Germinal center (tissue), 1 donor: ENCODE data around the gene RPL13.

ENCODE experiments used
- DNase-seq: peaks from one replicate; pipeline ENCODE4 v3.0.0; 2012; ENCODE audit warnings: mixed read lengths, low spot score

The RPL13 gene

DNA sequence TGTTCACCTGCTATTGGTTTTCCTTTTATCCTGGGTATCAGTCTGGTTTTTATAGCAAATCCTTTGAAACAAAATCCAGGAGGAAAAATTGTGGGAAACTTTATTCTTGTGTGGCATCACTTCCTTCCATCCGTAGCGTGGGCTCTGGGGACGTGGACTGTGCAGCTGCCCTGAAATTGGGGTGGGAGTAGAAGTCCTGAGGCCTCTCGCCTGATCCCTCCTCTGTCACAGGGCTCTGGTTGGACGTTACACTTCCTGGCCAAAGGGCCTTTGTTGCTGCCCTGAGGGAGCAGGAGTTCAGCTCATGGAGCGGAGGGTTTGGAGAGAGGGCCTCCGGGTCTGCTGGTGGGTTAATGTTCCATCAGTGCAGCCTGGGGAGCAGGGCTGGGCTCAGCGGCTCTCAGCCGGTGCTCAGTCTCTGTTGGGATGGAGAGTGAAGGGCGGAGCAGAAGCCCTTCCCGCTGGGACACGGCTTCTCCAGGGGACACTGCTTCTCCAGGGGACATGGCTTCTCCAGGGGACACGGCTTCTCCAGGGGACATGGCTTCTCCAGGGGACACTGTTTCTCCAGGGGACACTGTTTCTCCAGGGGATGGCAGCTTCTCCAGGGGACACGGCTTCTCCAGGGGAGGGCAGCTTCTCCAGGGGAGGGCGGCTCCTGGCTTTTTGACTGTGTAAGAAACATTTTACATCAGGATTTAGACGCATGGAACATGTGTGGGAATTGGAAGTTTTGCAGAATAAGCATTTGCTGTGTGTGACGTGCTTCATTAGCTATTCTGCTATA lies 15.2 kb upstream of the RPL13 start:
- DNase-seq, result no peak

DNA sequence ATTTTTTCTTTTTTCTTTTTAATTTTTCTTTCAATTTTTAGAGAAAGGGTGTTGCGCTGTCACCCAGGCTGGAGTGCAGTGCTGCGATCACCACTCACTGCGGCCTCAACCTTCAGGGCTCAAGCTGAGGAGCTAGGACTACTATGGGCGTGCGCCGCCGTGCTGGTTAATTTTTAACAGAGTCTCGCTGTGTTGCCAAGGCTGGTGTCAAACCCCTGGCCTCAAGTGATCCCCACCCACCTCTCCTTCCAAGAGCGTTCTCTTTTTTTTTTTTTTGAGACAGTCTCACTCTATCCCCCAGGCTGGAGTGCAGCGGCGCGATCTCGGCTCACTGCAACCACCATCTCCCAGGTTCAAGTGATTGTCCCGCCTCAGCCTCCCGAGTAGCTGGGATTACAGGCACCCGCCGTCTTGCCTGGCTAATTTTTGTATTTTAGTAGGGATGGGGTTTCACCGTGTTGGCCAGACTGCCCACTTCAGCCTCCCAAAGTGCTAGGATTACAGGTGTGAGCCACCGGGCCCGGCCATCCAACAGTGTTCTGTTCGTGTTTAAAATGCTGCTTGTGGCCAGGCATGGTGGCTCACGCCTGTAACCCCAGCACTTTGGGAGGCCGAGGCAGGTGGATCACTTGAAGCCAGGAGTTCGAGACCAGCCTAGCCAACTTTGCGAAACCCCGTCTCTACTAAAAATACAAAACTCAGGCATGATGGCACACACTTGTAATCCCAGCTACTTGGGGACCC lies 14.5 kb upstream of the RPL13 start:
- no peak for DNase-seq

DNA sequence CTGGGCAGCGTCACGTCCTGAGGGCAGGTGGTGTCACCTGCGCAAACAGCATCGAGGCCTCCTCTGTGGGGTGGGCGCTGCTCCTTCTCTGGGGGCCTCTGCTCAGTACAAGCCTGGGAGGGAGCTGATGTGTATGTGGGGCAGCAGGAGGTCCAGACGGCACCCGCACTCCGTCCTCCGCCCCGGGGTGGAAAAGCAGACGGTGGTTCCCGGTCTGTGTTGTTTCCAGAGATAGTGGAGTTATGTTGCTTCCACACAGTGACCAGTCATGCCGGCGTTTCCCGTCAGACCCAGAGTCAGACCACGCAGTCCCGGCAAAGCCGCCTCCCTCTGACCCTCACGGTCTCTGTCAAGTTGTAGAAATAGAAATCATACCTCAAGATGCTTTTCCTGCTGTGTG lies 13.7 kb upstream of the RPL13 start:
- no peak for DNase-seq

DNA sequence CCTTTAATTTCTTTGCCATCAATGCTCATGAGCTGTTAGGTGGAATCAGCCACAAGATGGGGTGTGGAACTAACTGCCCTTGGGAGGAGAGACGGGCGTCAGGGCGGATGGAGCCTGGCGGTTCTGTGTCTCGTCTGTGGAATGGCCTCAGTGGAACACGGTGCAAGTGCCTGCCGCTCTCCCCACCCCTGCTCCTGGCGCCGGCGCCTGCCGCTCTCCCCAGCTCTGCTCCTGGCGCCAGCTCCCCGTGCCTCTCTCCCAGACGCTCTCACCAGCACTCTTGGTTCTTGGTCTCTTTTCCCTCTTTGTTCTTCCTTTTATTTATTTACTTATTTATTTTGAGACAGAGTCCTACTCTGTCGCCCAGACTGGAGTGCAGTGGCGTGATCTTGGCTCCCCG lies 13.2 kb upstream of the RPL13 start:
- DNase-seq, result no peak

DNA sequence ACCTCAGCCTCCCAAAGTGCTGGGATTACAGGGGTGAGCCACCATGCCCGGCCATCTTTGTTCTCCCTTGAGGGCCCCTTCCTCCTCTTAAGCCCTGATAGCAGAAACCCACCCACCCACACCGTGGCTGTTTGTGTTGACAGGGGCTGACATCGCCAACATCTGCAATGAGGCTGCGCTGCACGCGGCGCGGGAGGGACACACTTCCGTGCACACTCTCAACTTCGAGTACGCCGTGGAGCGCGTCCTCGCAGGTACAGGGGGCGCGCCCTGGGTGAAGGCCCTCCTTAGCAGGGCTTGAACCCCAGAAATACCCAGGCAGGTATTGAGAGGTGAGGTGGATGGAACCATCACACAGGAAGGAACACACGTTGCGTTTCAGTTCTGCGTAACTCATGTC lies 12.6 kb upstream of the RPL13 start:
- DNase-seq, result no peak

DNA sequence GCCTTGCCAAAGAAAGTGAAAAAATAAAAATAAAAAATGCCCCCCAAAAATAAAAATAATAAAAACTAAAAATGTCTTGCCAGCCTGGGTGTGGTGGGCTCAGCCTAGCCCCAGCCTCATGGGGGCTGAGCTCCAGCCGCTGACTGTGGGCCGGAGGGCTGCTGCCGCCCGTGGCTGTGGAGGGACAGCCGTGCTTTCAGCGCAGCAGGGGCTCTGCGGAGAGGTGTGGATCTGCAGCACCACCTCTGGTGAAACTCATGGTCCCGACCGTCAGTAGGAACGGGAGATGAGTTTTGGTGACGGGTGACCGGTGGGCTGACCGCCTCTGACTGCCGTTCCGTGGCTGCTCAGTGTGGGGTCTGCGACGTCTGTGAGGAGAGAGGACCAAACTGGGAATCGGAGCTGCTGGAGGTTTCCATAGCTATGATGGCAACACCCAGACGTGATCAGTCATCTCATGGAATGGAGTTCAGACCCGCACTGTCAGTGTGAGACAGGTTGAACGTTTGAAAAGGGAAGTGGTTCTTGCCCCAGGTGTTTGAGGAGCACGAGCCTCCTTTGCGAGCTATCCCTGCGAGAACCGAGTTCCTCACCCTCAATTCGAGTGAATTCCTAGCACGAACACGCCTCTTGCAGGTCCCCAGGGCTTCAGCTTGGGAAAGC lies 12.0 kb upstream of the RPL13 start:
- peak; percentile 24 for DNase-seq

DNA sequence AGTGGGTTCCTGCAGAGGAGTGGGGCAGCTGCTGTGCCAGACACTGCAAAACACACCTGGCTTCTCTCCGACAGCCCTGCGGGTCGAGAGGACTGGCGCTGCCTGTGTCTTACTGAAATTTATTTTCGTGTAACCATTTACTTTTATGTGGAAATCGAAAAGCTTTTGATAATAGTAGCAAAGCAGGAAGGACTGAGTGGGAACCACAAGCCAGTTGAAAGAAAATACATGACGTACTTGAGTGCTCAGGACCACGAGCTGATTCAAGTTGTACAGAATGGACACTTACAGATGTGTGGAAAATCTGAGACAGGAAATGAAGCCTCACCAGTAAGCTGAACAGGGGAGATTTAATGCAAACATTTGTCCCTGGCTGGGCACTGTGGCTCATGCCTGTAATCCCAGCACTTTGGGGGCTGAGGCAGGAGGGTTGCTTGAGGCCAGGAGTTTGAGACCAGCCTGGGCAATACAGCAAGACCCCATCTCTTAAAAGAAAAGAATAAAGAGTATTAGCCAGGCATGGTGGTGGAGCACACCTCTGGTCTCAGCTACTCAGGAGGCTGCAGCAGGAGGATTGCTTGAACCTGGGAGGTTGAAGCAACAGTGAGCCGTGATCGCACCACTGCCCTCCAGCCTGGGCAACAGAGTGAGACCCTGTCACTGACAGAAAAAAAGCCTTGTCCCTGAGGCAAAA lies 11.3 kb upstream of the RPL13 start:
- no peak for DNase-seq

DNA sequence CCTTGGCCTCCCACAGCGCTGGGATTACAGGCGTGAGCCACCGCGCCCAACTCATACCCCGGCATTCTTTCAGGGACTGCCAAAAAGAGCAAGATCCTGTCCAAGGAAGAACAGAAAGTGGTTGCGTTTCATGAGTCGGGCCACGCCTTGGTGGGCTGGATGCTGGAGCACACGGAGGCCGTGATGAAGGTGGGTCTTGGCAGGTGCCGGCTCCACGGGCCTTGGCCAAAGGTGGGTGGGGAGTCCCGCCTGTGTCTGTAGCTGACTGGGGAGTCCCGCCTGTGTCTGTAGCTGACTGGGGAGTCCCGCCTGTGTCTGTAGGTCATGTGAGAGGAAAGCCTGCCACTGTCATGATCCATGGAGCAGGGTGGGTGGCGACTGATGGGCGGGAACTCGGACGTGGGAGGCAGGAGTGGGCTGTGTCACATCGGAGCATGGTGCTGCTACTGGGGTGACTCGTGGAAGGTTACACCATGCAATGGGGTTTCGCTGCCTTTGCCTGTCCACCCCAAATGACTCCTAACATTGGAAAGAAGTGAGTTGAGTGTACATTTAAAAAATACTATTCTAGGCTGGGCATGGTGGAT lies 10.0 kb upstream of the RPL13 start:
- DNase-seq, result no peak

DNA sequence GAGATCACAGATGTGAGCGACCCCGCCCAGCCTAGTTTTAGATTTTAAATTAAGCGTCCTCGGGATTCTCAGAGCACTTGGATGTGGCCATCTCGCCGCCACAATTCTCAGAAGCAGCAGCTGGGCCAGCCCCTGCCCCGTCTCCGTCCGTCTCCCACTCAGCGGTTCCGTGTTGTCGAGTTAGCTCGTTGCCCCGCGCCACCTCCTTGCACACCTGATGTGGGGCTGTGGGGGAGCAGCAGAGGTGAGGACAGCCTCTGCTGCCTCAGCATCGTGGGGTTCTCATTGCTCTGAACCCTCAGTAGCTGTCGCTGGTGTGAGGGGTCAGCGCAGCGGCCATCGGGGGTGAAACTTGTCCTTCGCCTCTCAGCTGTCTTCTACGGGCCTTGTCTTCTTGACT lies 8.2 kb upstream of the RPL13 start:
- no peak for DNase-seq

DNA sequence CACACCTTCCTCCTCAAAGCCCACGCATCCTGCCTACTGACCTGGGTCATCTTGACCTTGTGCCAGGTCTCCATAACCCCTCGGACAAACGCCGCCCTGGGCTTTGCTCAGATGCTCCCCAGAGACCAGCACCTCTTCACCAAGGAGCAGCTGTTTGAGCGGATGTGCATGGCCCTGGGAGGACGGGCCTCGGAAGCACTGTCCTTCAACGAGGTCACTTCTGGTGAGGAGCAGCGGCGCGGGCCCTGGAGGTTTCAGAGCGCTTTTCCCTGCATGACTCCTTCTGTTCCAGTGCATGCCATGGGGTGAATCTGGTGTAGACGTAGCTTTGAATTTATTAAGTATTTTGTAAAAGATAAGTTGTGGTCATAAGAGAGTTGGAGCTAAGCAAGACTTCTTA lies 7.6 kb upstream of the RPL13 start:
- no peak for DNase-seq

DNA sequence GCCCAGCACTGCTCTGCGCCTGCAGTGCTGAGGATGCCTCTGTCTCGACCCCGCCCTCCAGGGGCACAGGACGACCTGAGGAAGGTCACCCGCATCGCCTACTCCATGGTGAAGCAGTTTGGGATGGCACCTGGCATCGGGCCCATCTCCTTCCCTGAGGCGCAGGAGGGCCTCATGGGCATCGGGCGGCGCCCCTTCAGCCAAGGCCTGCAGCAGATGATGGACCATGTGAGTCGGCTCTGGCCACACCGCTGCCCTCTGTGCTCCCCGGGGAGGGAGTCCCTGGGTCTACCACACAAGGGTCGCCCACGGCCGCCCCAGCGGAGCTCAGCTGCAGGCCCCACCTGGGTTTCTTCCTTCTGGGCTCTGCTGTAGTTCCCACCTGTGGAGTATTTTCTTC lies 6.7 kb upstream of the RPL13 start:
- DNase-seq, result no peak

DNA sequence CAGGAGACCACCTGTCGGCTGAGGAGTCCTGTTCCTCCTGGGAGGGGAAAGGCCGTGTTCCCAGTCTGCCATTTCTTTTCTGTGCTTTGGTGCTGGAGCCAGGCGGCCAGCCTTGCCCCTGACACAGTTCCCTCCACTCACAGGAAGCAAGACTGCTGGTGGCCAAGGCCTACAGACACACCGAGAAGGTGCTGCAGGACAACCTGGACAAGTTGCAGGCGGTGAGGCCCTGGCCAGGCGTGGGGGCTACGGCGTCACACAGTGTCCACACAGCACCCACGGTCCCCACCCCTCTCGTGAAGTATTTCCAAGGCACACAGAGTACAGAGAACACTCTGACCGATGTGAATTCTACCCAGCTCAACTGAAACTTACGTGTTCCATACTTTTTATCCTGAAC lies 6.1 kb upstream of the RPL13 start:
- DNase-seq, result no peak

DNA sequence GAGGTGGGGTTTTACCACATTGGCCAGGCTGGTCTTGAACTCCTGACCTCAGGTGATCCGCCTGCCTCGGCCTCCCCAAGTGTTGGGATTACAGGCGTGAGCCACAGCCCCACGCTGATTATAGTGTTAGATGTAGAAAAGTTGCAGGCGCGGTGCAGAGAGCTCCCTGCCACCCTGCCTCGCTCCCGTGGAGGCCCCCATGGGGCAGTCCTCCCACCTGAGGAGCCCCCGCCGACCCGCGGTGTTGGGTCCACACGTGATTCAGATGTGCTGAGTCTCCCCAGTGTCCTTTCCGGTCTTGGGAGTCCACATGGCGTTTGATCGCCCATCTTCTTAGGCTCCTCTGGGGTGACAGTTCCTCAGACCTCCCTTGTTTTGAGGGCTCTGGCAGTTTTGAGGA lies 5.2 kb upstream of the RPL13 start:
- no peak for DNase-seq

DNA sequence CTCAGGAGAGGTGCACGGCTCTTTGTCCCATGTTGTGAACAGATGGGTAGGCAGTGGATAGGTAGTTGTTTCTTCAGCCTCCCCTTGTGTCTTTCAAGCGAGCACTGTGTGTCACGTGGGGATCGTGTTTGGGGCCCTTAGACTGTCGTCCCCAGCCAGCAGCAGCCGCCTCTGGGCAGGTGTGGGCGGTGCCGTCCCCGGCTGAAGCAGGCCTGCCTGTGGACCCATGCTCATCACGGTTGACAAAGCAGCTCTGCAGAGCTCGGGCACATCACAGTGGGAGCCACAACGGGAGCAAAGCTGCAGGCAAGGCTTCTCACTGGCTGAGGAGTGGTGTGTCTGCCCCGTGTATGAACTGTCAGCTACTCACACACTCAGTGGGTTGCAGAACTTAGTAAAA lies 4.7 kb upstream of the RPL13 start:
- DNase-seq, result no peak

DNA sequence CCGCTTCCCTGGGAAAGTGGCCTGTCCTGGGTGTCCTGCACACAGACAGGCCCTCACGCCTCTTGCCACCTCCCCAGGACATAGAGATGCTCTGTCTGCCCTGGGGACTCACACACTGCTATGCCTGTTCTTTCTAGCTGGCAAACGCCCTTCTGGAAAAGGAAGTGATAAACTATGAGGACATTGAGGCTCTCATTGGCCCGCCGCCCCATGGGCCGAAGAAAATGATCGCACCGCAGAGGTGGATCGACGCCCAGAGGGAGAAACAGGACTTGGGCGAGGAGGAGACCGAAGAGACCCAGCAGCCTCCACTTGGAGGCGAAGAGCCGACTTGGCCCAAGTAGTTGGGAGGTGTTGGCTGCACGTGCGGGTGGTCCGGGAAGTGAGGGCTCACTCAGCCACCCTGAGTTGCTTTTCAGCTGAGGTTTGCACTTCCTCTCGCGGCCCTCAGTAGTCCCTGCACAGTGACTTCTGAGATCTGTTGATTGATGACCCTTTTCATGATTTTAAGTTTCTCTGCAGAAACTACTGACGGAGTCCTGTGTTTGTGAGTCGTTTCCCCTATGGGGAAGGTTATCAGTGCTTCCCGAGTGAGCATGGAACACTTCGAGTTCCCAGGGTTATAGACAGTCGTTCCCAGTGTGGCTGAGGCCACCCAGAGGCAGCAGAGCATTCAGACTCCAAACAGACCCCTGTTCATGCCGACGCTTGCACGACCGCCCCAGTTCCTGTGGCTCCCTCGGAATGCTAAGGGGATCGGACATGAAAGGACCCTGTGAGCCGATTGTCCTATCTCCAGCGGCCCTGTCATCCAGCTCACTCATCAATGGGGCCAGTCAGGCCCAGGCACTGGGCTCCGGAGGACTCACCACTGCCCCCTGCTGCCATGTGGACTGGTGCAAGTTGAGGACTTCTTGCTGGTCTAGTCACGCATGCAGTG lies 3.5 kb upstream of the RPL13 start:
- peak; percentile 76 for DNase-seq

DNA sequence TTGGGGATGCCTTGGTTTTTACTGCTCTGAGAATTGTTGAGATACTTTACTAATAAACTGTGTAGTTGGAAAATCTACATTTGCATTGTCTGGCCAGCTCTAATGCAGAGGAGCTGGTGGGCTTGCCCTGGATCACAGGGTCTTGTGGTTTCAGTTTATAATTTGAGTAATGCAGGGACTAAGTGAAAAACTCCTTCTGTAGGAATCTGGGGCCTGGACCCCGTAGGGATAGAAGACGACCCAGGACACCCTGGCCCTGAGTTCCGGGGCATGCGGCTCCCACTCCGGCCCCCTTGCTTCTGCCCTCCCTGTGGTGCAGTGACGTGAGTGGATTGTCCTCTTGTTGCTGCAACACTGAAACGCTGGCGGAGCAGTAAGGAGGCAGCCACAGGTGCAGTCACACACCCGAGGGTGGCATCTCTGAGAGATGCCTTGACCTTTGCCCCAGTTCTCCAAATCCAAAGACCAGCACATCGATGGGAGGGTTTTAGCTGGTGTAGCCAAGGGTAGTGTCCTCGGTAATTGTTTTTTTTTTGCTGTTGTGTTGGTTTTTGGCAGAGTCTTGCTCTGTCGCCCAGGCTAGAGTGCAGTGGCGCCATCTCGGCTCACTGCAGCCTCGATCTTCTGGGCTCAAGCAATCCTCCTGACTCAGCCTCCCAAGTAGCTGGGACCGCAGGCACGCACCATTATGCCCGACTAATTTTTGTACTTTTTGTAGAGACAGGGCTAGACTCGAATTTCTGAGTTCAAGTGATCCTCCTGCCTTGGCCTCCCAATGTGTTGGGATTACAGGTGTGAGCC lies 2.6 kb upstream of the RPL13 start:
- no peak for DNase-seq

DNA sequence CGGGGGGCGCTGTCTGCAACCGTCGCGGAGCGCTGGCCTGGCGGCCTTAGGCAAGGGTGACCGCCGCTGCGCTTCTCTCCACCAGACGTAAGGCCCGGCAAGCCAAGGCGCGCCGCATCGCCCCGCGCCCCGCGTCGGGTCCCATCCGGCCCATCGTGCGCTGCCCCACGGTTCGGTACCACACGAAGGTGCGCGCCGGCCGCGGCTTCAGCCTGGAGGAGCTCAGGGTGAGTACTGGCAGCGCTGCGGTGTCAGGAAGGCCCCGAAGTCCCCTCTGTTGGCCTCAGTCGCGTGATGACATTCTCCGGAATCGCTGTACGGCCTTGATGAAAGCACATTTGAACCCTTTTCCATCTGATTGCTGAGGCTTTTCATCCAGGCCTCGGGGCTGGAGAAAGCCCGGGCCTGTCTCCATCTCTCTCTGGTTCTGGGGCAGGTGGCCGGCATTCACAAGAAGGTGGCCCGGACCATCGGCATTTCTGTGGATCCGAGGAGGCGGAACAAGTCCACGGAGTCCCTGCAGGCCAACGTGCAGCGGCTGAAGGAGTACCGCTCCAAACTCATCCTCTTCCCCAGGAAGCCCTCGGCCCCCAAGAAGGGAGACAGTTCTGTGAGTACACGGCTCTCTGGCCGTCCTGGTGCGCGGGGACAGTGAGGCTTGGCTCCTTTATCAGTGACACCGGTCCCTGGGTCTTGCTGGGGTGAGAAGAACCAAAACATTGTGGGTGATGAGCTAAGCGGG lies 831 bp downstream of the RPL13 start:
- DNase-seq, result no peak

DNA sequence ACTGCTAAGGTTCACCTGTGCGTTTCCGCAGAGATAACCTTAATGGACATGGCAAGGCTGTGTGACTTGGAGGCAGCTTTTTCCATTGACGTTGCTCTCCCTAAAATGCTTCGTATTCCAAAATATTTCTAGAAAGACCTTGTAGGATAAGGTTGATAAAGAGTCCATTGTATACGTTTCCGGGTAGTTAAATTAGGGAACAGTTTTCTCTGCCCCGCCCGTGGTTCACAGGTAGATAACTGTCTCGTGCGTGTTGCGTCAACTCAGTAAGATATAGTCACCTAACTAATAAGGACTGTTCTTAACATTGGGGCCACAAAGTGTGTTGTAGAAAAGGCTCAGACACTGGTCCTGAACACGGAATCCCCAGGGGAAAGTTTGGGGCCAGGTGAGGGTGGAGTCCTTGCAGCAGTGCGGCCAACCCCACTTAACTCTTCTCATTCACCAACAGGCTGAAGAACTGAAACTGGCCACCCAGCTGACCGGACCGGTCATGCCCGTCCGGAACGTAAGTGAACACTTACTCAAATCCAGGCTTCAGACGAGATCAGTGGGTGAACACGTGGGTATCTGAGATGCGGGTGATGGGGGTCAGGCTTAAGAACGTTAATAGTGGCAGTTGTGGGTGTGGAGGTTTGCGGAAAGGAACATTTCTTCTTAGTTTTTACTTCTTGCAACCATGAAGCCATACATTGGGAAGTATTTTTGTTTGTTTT lies 1.6 kb downstream of the RPL13 start:
- DNase-seq, result no peak

DNA sequence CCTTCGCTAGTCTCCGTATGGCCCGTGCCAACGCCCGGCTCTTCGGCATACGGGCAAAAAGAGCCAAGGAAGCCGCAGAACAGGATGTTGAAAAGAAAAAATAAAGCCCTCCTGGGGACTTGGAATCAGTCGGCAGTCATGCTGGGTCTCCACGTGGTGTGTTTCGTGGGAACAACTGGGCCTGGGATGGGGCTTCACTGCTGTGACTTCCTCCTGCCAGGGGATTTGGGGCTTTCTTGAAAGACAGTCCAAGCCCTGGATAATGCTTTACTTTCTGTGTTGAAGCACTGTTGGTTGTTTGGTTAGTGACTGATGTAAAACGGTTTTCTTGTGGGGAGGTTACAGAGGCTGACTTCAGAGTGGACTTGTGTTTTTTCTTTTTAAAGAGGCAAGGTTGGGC lies 2.5 kb downstream of the RPL13 start:
- no peak for DNase-seq
